Activated T-helper 1 cell treated with anti-CD3 and anti-CD28 coated beads, Interleukin-12 subunit alpha, Interleukin-12 subunit beta, Interleukin-2, Interleukin-4 antibody, amounts not matched to agents 30 ng/mL and 10 ng/mL and 1 ng/mL, durations not matched to agents 14 hours and 24 hours and 36 hours (primary cell): Measurements from ENCODE around the gene TMEM169. TPM values are rescaled to one million over a fixed set of nuclear protein-coding genes. Genes with fewer than 3 reads are reported as not detected.

Experiments used
- DNase-seq: peaks from one replicate; pipeline ENCODE4 v3.0.0; 2021; ENCODE audit warnings: low spot score
- H3K27ac Mint-ChIP-seq: one replicate; pipeline ENCODE4 v1.8.0; 2021; ENCODE audit warnings: mild to moderate bottlenecking, mixed read lengths
- H3K27me3 Mint-ChIP-seq: one replicate; pipeline ENCODE4 v1.8.0; 2022; ENCODE audit warnings: mild to moderate bottlenecking, moderate library complexity, mixed read lengths; ENCODE audit not compliant: insufficient read depth
- H3K36me3 Mint-ChIP-seq: one replicate; pipeline ENCODE4 v1.8.0; 2021; ENCODE audit warnings: low read depth, mixed read lengths
- H3K4me1 Mint-ChIP-seq: one replicate; pipeline ENCODE4 v1.8.0; 2021; ENCODE audit warnings: low read depth, mixed read lengths
- H3K4me3 Mint-ChIP-seq: one replicate; pipeline ENCODE4 v1.8.0; 2021; ENCODE audit warnings: mild to moderate bottlenecking, moderate library complexity, mixed read lengths
- H3K9me3 Mint-ChIP-seq: one replicate; pipeline ENCODE4 v1.8.0; 2021; ENCODE audit warnings: mixed read lengths
- intact Hi-C: fragments of 100-400 bp; cut with micrococcal nuclease; formaldehyde crosslinking; loops from one replicate; pipeline ENCODE4 v1.15.1; 2024
- total RNA-seq: library from RNA; stranded (reverse); gene quantifications from 2 replicates; pipeline ENCODE4 v1.2.3, GENCODE V29; 2022

Gene TMEM169
- total RNA-seq, 1 donor from 2014 or later: 0.93 TPM

- no peak for DNase-seq
- H3K9me3 Mint-ChIP-seq: no peaks in the 10 kb centered on the region
- H3K4me3 Mint-ChIP-seq: no peak overlapping the region
- intact Hi-C loops: no loop called here
- no peak overlapping the region for H3K27ac Mint-ChIP-seq
- peaks cover 61% of the 10 kb centered on the region for H3K36me3 Mint-ChIP-seq
- peaks cover 37% of the 10 kb centered on the region for H3K4me1 Mint-ChIP-seq
- H3K27me3 Mint-ChIP-seq: no peaks in the 10 kb centered on the region
Measured at GRCh38 chr2:216149741-216150140, 68.0 kb downstream of the TMEM169 start.

- intact Hi-C loops: loop anchor here (1.0 kb wide), 1 partner anchor 253 kb away; no protein-coding TSS in a partner anchor
- DNase-seq: no peak
- Mint-ChIP-seq H3K27me3 (no peaks in the 10 kb centered on the region), H3K27ac (peak overlapping the region; percentile 18), H3K9me3 (no peaks in the 10 kb centered on the region), H3K4me3 (no peak overlapping the region), H3K4me1 (peaks cover 49% of the 10 kb centered on the region), H3K36me3 (peaks cover 73% of the 10 kb centered on the region)
Measured at GRCh38 chr2:216151313-216152025, 69.8 kb downstream of the TMEM169 start.

Other genes starting within 250 kb of the TMEM169 start
- gene MREG, start 68.4 kb upstream of the TMEM169 start, total RNA-seq: 9.2 and 10.1 TPM in 2 replicates
- gene PECR, start 110 bp upstream of the TMEM169 start, total RNA-seq: 14.0 and 17.6 TPM in 2 replicates
- 430 and 484 TPM in 2 replicates for gene XRCC5, start 27.4 kb downstream of the TMEM169 start, total RNA-seq